NCI-H2196 treated with DMSO at 0.1 percent for 48 hours (cell line): ENCODE results near the gene C14orf132.

ENCODE experiments used
- DNase-seq: peaks from one replicate; lab custom pipeline; 2025; ENCODE audit not compliant: unreplicated experiment; lab: John Stamatoyannopoulos, UW

Gene C14orf132

GRCh38 chr14:96139879-96140278, 100.7 kb downstream of the C14orf132 start:
- no peak for DNase-seq

GRCh38 chr14:96140952-96141351, 101.8 kb downstream of the C14orf132 start:
- no peak for DNase-seq
